HG03095 (cell line): ENCODE measurements around the gene WAC.
"Not testable (repeated sequence)": the region's sequence is repeated elsewhere in the genome, so short reads cannot be mapped to it uniquely, and the experiment has no call there.

ENCODE experiments used
- ATAC-seq: cut with Tn5 transposase; IDR thresholded peaks from one replicate; pipeline ENCODE4 v1.9.1; 2021; ENCODE audit warnings: moderate library complexity; ENCODE audit not compliant: unreplicated experiment

Gene WAC

DNA sequence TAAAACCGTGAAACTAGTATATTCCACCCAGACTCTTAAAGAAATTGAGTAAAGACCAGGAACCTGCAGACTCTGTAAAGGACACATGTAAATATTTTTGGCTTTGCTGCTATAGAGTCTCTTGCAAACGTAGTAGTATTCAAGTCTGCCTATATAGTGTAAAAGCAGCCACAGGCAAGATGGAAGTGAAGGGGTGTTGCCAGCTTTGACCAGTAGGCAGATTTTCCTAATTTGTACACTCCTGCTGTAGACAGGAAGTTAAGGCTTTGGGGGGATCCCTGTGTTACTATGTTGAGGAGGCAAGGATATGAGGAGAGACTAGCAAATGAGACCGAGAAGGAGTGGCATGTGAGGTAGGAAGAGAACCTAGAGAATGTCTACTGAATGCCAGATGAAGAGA lies 27.7 kb downstream of the WAC start:
- ATAC-seq = no peak

DNA sequence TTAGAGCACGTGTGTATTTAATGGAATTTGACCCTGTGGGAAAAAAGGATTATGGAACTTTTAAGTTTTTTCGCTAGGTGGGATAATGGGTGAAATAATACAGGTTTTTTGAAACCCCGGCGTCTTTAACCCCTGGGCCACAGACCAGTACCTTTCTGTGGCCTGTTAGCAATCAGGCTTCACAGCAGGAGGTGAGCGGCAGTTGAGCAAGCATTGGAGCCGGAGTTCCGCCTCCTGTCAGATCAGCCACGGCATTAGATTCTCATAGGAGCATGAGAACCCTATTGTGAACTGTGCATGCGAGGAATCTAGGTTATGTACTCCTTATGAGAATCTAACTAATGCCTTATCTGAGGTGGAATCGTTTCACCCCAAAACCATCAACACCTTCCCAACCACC lies 28.6 kb downstream of the WAC start:
- no peak for ATAC-seq

DNA sequence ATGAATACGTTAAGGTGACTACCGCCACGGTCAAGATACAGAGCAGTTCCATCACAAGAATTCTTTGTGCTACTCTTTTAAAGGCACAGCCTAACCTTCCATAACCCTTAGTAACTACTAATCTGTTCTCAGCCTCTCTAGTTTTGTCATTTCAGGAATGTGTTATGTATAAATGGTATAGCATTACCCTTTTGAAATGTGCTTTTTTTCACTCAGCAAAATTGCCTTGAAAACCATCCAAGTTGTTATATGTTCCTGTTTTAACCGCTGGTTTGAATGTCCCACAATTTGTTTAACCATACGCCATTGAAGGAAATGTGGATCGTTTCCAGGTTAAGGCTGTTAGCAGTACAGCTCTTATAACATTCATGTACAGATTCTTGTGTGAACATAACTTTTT lies 32.0 kb downstream of the WAC start:
- no peak for ATAC-seq

DNA sequence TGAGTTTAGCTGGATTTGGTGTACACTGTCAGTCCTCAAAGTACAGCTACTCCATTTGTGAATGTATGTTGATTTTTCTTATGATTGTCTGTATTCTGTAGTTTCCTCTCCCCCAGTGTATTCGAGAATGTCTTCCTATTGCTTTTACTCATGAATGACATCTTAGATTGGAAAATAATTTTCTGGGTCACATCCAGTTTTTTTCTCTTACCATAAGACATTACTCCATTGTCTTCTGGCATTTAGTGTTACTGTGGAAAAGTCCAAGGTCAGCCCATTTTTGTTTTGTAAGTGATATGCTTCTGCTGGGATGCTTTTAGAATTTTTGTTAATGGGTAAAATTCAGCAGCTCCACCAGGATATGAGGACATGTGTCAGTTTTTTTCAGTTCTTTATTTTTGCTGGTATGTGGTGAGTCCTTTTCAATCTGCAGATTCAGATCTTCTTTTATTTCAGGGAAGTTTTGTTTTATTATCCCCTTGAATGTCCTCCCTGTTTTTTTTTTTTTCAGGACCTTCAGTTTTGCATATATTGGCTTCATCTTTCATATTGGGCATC lies 33.6 kb downstream of the WAC start:
- ATAC-seq = no peak

DNA sequence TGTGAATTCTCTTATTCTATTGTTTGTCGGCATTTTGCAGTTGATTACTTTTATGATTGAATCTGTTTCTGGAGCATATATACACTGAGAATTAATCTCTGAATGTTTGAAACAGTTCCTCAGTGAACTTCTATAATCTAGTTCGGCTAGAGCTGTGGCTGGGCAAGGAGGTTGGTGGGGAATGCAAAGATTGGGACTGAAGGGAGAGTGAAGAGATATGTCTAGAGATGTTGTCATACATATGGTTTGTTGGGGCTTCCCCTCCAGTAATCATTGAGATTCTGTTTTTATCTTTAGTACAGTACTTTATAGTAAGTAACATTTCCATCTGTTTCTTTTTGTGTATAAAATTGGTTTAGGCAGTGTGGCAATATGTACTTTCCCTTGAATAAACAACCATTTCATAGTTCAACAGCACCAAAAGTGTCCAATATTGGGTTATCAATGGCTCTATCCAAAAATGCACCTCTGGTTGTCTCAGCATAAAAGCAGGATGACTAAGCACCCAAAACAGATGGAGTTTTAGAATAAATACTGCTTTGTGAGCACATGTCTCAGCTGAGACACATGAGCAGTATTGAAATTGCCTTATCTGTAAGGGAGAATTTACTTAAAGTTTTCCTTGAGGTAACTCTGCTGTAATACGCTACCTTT lies 36.7 kb downstream of the WAC start:
- ATAC-seq = no peak

DNA sequence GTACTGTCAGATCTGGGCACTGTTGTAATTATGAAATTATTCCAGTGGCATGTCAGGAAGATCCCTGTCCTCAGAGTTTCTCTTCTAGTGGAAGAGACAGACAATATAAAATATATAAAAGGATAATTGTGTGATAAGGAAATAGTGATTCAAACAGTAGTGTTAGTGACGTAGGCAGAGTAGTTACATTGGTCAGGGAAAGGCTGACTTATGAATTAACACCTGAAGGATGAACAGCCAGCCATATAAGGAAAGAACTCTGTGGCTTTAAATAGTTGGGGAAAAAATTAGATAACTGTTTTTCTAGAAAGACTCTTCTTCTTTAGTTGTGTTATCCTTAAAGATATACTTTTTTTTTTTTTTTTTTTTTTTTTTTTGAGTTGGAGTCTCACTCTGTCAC lies 37.7 kb downstream of the WAC start:
- ATAC-seq = no peak

DNA sequence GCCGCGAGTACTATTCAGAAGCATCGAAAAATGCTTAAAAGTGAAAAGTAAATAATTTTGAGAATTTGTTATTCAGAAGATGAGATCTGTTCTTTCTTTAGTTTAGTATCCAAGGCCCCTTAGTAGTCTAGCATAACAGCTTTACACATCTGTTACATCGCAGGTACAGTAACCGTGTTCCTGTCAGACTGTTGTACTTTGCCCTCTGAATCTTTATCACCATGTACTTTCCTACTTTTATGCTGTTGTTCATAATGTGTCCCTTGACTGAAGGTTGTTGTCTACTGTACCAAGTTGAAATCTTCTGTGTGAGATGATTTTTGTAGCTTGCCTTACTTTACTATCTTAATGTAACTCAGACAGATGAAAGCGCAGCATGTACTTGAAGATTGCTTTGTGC lies 38.3 kb downstream of the WAC start:
- no peak for ATAC-seq

DNA sequence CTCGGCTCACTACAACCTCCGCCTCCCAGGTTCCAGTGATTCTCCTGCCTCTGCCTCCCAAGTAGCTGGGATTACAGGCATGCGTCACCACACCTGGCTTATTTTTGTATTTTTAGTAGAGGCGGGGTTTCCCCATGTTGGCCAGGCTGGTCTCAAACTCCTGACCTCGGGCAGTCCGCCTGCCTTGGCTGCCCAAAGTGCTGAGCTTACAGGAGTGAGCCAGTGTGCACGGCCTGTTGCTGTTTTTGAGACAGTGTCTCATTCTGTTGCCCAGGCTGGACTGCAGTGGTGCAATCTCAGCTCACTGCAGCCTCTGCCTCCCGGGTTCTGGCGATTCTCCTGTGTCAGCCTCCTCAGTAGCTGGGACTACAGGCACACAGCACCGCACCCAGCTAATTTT lies 41.3 kb downstream of the WAC start:
- ATAC-seq = not testable (repeated sequence)

DNA sequence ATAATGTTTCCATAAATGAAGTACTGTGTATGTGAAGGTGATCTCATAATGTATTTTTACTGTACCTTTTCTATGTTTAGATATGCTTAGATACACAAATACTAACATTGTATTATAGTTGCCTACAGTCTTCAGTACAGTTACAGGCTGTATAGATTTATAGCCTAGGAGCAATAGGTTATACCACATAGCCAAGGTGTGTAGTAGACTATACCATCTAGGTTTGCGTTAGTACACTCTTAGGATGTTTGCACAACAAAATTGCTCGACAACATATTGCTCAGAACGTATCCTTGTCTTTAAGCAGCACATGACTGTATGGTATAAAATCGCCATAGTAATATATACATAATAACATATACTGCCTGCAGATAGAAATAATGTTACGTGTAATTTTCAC lies 42.9 kb downstream of the WAC start:
- no peak for ATAC-seq

DNA sequence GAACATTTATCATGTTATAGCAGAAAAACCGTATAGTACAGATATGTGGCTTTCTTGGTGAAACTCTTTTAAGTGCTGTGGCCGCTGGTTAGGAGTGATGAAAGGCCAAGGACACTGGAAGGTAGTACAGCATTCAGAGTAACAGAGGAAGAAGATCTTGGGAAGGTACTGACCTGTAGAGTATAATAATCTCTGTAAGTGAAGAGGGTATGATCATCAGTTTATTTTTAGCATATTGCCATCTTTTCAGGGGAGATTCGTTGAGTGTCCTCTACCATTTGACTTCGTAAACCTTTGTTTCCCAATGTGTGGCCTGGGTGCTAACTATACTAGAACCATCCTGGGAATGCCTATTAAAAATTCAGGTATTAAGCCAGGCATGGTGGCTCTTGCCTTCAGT lies 44.6 kb downstream of the WAC start:
- no peak for ATAC-seq

DNA sequence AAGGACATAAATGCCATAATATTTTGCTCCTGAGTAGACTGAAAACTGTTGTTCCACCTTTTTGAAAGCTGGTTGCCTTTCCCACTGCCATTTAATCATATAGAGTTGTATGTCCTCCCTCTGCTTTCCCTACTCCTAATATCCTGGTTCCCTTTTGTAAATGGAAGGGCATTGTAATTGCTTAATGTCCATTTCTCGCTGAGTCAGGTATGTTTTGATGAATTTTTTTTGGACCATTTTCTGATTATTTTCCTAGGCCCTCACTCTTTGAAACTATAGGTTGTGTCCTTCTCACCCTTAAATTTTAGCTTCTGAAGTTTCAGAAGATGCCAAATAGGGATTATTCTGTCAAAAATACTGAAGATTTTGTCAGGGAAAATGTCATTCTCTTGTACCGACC lies 45.5 kb downstream of the WAC start:
- ATAC-seq = no peak

DNA sequence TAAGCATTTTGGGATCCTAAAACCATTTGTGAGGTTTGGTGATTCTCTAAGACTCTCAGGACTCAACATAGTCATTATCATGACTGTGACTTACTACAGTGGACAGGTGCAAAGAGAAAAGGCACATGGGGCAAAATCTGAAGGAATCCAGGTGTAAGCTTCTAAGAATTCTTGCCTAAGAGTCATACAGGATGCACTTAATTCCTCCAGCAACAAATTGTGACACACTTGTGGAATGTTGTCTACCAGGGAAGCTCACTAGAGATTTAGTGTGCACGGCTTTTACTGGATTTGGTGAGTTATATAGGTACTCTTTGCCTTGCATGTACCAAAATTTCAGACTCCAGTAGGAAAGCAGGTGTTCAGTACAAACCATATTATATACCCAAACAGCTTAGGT lies 47.9 kb downstream of the WAC start:
- ATAC-seq = no peak

DNA sequence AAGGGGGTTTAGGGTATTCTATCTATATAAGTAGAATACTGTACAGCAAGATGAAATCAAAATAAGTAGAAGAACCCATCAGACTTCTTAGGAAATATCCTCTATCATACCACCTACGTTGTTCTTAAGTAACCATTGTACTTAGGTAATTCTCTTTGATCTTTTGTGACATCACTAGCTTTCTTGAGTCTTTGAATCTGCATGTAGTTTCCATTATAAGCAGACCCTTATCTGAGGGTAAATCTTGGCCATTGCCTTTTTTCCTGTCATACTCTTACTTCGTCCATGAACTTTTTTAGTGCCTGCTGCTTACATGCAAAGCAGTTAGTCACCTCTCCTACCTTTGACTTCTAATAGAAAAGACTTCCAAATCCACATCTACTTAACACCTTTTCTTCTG lies 49.0 kb downstream of the WAC start:
- ATAC-seq = no peak

DNA sequence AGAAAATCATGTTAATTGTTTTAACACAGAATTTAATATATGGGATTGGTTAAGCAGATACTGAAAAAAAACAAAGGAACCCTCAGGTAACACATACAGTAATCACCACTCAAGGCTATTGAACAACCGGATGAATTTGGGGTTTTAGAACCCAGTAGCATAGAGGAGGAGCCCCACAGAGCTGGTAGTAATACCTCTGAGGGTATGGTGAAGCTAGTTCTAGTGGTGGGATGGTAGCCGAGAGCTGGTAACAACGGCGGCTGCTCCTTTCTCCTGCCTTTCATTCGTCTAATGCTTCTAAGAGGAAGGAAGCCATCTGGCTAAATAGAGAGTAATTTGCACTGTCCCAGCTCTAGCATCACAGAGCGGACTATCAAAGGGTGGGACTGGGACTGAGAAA lies 52.2 kb downstream of the WAC start:
- ATAC-seq = no peak

DNA sequence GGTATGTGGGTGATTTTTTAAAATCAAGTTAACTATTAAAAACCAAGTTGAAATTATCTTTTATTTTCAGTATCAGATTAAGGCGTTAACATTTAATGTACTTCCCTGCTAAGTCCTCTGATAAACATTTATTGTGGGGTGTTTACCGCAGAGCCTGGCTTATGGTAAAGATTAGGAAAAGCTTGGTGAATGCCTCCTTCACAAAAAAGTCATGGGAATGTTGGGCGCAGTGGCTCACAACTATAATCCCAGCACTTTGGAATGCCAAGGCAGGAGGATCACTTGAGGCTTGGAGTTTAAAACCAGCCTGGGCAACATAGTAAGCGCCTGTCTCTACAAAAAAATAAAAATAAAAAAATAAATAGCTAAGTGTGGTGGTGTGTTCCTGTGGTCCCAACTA lies 53.3 kb downstream of the WAC start:
- ATAC-seq = no peak

DNA sequence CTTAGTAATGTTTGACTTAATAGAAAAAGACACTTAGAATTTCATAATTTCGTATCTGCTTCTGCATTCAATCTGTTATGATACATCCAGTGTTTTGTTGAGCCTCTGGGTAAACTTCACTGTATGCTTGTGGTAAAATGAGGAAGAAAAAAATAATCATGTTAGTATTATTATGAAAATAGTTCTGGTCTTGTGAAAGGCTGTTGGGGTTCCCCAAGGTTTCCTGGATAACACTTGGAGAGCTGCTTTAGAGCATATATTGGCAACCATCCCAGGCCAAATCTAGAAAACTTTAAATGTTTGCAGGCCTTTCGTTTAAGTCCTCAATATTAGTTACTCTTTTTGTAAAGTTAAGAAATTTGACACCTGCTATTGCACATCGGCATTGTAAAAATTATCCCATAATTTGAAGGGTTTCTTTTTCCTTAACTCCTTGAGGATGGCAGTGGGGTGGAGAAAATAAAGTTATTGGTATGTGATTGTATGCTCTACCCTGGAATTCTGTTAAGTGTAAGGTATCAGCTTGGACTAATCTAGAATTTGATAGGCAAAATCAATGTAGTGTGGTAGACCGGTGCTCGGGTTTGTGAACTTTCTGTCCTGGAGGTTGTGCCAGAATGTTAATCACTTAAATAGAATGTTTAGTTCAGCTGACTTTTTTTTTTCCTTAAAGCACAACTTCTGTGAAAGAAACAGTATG lies 54.5 kb downstream of the WAC start:
- no peak for ATAC-seq

DNA sequence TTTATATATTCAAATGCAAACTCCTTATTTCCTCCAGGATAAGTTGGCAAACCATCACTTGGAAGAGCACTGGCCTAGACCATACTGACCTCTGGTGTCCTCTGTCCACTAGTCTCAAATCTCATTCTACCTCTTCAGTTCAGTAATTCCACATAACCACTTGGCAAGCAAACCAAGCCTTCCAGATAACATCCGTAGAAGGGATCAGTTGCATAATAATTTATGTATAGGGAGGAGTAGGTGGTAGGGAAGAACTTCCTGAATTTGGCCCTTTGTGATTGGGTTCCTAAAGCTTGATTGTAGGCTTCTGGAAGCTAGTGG lies 55.0 kb downstream of the WAC start:
- ATAC-seq = no peak

DNA sequence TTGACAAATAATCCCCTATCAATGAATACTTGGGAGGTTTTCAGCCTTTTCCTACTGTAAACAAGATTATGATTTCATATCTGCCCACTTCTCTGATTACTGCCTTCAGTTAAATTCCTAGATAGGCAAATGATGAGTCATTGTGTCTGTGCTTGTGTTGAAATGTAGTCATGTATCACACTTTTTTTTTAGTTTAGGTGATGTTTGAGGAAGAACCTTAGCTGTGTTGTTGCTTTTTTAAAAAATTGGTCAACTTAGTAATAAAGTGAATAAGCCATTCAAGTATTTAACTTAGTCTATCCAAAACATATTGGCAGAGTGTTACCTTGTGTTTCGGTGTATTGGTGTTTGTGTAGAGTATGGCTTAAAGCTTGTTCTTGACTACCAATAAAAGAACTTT lies 60.0 kb downstream of the WAC start:
- no peak for ATAC-seq

DNA sequence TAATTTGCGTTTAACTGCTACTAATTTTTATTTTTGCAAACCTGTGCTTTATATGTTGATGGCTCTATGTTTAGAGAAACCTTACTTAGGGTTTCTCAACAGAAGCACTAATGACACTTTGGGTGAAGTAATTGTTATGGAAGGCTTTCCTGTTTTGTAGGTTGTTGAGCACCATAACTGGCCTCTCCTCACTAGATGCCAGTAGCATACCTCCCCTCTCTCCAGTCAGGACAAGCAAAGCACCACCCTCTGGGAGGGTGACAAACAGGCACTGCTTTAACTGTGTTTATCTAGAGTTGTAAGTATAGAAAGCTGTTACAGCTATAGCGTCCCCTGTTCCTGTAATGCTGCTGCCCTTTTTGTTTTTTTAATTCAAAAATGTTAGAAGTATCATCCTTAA lies 60.9 kb downstream of the WAC start:
- ATAC-seq = no peak

DNA sequence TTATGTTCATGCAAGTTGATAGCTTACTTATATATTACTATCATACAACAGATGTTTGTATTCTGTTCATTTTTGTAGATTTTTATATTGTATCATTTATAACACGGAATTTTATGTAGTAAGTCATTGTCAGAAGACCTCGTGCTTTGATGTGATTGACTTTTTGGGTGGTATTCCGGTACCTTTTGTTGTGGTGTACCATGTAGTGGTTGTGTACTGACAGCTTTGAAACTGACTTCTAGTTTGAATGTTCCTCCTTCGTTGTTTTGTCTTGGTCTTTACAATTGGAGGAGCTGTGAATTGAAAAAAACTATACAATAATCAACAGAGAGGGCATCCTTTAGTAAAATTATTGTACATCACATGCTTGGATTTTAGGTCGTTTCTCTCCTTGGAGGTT lies 61.5 kb downstream of the WAC start:
- ATAC-seq = no peak

DNA sequence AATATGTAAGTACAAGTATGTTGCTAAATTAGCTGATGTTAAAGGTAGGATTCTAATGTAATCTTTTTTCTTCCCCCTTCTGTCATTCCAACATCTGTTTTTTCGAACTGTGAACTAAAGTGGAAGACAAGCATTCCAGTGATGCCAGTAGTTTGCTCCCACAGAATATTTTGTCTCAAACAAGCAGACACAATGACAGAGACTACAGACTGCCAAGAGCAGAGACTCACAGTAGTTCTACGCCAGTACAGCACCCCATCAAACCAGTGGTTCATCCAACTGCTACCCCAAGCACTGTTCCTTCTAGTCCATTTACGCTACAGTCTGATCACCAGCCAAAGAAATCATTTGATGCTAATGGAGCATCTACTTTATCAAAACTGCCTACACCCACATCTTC lies 62.7 kb downstream of the WAC start:
- no peak for ATAC-seq

DNA sequence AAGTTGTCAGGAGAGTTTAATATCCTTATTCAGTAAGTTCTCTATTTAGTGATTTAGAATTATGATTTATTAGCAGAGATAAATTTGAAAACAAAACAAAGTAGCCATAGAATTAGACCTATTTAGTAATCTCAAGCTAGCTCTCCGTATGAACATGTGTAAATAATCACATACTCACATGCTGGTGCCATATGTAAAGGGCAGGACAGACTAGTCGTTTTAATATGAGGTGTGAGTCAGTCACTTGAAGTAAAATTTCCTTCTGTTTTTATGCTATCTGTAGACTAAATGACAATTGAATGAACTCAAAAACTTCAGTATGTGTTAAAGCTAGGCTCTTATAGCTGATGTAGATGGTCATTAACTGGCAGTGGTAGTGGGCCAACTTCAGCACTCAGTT lies 67.1 kb downstream of the WAC start:
- ATAC-seq = no peak

DNA sequence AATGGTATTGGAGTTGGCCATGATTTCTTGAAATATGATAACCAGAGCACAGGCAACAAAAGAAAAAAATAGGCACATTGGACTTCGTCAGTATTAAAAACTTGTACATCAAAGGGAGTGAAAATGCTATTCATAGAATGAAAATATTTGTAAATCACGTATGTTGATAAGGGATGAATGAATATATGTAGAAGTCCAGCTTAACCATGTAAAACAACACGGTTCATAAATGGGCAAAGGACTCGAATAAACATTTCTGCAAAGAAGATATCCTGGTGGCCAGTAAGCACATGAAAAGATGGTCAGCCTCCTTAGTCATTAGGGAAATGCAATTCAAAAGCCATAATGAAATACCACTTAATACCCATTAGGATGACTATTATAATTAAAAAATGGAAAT lies 68.1 kb downstream of the WAC start:
- ATAC-seq = no peak
